Stimulated activated CD8-positive, alpha-beta memory T cell treated with anti-CD3 and anti-CD28 coated beads, Interleukin-7, amount 100 ng/mL, for 24 hours (primary cell): Measurements from ENCODE around the gene CCM2L.
"Not testable (repeated sequence)": the region's sequence is repeated elsewhere in the genome, so short reads cannot be mapped to it uniquely, and the experiment has no call there.

Experiments used
- DNase-seq: peaks from one replicate; pipeline ENCODE4 v3.0.0-alpha.2; 2020; ENCODE audit warnings: low read depth

Gene CCM2L

DNA sequence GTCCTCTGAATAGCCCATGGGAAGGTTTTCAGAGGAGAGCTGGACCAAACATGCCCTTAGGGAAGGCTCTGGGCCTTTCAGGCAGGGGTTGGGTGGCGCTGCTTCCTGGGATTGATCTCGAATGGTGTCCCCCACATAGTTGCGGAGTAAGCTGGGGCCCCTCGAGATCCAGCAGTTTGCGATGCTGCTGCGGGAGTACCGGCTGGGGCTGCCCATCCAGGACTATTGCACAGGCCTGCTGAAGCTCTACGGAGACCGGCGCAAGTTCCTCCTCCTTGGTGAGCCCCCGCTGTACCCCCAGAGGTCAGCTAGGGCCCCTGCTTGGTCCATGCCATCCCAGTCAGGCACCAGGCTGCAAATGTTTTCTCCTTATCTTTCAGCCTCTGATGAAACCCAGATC lies 19.3 kb downstream of the CCM2L start:
- DNase-seq, result no peak

DNA sequence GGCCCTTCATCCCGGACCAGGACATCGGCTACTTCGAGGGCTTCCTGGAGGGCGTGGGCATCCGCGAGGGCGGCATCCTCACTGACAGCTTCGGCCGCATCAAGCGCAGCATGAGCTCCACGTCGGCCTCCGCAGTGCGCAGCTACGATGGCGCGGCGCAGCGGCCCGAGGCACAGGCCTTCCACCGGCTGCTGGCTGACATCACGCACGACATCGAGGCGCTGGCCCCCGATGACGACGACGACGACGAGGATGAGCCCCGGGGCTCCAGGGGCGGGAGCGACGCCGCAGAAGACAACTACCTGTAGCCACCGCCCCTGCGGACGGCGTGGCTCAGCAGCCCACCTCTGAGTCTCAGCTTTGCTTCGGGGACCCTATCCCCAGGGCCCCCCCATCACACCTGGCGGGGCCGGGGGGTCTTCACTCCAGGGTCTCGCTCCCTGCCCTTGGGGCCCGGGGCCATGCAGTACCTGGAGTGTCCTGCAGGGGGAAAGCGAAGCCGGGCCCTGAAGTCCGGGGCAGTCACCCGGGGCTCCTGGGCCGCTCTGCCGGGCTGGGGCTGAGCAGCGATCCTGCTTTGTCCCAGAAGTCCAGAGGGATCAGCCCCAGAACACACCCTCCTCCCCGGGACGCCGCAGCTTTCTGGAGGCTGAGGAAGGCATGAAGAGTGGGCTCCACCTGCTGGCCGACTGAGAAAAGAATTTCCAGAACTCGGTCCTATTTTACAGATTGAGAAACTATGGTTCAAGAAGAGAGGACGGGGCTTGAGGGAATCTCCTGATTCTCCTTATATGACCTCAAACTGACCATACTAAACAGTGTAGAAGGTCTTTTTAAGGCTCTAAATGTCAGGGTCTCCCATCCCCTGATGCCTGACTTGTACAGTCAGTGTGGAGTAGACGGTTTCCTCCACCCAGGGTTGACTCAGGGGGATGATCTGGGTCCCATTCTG lies 21.0 kb downstream of the CCM2L start:
- DNase-seq, result no peak

DNA sequence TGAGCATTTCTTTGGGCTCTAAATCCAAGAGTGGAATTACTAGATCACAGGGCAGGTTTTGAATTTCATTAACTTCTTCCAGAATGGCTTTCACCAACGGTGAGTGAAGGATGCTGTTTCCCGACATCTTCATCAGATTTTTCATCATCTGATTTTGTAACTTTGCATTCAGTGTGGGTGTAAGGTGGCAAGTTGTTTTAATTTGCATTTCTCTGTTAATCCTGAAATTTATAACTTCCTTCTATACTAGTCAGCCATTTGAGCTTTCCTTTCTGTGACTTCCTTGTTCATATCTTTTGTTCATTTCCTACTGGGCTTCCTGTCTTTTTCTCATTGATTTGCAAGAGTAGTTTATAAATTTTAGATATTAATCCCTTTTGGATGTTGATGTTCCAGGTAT lies 23.1 kb downstream of the CCM2L start:
- DNase-seq, result no peak

DNA sequence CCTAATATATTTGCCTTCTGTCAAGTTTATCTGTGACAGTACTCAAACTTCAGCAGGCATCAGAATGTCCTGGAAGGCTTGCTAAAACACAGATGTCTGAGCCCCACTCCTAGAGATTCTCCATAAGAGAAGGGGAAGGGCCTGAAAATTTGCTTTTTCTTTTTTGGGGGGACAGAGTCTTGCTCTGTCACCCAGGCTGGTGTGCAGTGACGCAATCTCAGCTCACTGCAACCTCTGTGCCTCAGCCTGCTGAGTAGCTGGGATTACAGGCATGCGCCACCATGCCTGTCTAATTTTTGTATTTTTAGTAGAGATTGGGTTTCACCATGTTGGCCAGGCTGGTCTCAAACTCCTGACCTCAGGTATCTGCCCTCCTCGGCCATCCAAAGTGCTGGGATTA lies 23.5 kb downstream of the CCM2L start:
- DNase-seq, result not testable (repeated sequence)

DNA sequence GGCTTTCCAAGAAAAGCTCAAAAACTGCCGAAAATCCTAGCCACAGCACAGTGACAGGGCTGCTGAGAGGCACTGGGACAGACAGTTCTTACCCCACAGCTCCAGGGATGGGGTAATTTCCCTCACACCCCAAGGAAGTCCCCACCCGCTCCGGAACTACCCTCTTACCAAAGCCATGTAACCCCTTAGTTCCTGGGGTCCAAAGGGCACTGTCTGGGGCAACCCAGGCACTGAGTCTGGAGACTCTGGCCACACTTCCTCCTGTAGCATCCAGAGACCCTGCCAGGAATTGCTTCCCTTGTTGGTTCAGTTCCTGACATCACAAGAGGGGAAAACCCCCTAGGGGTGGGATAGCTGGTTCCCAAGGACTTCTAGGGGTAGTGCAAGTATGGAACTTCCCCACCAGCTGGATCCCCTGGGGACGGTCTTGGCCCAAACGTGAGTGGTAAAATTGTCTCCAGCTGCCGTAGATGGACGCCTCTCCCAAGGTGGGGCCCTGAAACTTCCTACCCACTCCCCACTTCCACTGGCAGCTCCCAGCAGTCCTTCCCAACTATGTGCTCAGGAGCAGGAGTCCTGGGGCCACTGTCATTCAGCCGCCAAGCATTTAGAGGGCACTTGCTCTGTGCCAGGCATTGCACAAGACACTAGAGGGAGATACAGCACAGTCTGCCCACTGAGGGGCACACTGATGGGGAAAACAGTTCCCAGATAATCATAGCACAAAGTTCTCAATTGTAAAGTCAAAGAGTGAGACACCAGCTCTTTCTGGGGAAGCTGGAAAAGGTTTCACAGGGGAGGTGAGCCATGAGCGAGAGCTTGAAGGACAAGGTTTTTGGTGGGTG lies 24.6 kb downstream of the CCM2L start:
- no peak for DNase-seq

GRCh38 chr20:32035426-32035779 lies 25.2 kb downstream of the CCM2L start:
- no peak for DNase-seq

GRCh38 chr20:32036252-32036651 lies 26.0 kb downstream of the CCM2L start:
- DNase-seq, result no peak

GRCh38 chr20:32036716-32037485 lies 26.7 kb downstream of the CCM2L start:
- no peak for DNase-seq

DNA sequence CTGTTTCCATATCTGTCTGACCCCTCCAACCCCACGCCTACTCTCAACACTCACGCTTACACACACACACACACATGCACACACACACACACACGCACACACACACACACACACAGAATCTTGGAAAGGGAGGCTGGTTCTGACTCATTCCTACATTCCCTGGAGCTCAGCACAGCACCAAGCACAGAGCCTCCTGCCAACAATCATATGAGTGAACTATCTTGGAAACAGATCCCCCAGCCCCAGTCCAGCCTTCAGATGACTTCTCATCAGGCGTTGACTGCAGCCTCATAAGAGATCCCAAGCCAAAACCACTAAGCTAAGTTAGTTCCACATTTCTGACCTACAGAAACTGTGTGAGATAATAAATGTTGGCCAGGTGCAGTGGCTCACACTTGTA lies 27.7 kb downstream of the CCM2L start:
- DNase-seq, result no peak

DNA sequence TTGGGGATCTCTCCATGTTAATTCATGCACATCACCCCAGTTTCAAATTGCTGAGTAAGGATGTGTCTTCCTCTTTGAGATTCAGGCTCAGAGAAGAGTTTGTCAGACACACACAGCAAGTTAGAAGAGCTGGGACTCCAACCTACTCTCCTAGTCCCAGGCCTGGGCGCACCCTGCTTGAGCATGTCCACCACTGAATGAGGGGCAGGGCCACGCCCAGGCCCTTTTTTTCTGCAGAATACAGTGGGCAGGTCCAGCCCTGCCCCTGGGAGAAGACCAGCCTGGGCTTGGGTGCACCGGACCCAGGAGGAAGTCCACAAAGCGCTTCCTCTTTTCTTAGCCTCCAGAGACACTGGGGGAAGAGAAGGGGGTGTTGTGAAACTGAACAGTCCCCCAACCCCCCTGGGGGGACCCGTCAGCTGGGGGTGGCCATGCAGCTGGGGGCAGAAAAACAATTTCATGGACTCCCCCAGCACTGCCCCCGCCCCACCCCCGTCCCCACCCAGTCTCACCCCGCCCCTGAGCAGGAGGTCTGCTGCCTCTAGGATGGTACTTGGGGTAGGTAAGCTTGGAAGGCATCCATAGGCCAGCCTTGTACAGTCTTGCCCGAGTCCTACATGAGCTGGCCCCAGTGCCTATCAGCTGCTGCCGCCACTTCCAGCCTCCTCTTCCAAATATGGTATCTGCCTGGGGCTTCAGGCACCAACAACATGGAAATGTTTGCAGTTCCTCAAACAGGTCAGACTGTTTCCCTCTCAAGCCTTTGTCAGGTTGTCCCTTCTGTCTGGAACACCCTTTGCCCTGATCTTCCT lies 30.1 kb downstream of the CCM2L start:
- DNase-seq, result no peak

DNA sequence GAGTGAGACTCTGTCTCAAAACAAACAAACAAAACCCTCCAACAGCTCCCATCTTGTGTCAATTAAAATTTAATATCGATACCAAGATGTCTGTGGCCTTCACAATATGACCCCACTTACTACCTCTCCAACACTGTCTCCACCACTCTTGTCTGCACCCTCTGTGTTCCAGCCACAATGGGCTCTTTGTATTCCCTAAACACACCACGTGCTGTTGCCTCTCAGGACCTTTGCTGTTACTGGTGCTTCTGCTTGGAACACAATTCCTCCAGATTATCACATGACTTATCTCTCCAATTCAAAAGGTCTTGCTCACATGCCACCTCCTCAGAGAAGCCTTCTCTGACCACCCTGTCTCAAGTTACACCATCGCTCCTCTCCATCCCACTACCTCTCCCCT lies 35.8 kb downstream of the CCM2L start:
- no peak for DNase-seq

- no peak for DNase-seq
Measured at GRCh38 chr20:32050324-32050841, 40.1 kb downstream of the CCM2L start.

DNA sequence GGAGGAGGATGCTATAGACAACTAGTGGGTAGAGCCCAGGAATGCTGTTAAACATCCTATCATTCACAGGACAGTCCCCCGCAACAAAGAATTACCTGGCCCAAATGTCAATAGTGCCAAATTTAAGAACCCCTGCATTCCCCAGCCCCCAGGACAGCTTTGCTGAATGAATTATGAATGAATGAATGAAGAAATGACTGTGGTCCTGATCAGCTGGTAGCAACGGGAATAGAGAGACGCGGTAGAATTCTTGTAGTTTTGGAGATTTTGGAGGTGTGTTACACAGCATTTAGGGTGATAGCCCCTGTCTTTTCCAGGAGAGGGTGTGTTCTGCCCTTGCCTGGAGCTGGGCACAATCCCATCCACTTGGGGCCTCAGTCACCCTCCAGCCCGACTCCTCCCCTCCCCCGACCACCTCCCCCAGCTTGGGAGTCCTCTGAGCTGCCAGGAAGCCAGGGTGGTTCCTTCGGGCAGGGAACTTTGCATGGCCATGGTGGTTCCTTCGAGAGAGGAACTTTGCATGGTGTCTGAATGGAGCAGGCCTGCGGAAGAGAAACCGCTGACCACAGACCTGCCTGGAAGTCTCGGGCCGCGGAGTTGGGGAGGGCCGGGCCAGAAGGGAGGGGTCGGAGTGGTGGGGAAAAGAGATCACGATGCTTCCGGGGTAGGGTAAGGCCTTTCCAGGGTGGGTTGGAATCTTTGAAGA lies 40.8 kb downstream of the CCM2L start:
- no peak for DNase-seq

DNA sequence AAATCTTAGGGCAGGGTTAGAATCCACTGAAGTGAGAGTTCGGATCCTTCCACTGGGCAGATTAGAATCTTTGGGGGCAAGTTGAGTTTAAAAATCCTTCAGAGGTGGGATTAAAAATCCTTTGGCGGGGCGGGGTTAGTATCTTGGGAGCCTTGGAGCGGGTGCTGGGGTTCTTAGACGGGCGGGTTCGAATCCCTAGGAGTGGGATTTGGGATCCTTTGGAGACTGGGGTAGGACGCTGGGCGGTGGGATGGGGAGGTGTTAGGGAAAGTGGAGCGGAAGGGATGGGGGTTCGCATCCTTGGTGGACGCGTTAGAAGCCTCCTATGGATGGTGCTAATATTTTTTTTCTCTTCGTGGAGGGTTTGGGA lies 41.5 kb downstream of the CCM2L start:
- no peak for DNase-seq

GRCh38 chr20:32052090-32052777 lies 42.0 kb downstream of the CCM2L start, which contains the start of gene HCK:
Gene HCK (plus strand): TSS chr20:32052242.
- DNase-seq, result no peak

- DNase-seq, result no peak
Measured at GRCh38 chr20:32052778-32053362, 42.6 kb downstream of the CCM2L start.

GRCh38 chr20:32053648-32054047 lies 43.4 kb downstream of the CCM2L start:
- DNase-seq, result no peak

DNA sequence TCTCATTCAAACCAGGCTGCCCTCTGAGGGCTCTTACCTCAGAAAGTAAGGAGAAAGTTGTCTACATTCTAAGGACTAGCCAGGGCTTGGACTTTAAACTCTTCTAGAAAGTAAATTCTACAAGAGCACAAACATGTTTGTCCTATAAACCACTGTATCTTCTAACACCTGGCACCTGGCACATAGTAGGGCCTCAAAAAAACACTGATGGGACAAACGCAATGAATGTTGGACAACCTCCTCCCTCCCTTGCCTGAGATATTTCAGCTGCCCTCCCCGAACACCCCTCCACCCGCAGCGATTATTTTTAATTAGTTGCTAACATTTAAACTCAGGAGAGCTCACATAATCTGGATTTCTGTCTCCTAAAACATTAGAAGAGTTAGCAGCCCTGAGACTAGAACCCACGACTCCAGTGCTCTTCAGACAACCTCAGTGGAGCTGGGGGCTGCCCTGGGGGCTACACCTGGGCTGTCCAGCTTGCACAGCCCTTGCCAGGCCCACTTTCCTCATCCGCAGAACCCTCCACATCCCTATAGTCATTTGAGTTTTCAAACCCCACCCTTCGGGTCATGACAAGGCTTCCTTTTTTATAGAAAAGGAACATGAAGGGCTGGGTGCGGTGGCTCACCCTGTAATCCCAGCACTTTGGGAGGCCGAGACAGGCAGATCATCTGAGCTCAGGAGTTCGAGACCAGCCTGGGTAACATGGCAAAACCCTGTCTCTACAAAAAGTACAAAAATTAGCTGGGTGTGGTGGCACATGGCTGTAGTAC lies 46.7 kb downstream of the CCM2L start:
- no peak for DNase-seq

- DNase-seq, result no peak
Measured at GRCh38 chr20:32057656-32058184, 47.5 kb downstream of the CCM2L start.
